Bronchial epithelial cell (primary cell): ENCODE measurements around the gene MMP20. TPM values are rescaled to one million over a fixed set of nuclear protein-coding genes. Genes with fewer than 3 reads are reported as not detected.

ENCODE experiments used
- DNase-seq: peaks from one replicate; pipeline ENCODE4 v3.0.0-alpha.2; 2010; ENCODE audit warnings: low read depth
- FAIRE-seq: peaks from 2 replicates; lab custom pipeline; 2011; peaks lifted over from hg19 to GRCh38; lab: Jason Lieb, UNC
- H3K27me3 ChIP-seq: 2 replicates; pipeline ENCODE4 v1.5.1; 2011; ENCODE audit warnings: low read length; ENCODE audit not compliant: control insufficient read depth, insufficient read depth
- H3K36me3 ChIP-seq: 2 replicates; pipeline ENCODE4 v1.5.1; 2011; ENCODE audit warnings: low read length; ENCODE audit not compliant: control insufficient read depth, insufficient read depth
- H3K4me3 ChIP-seq: 2 replicates; pipeline ENCODE4 v1.5.1; 2011; ENCODE audit warnings: mild to moderate bottlenecking, low read depth, low read length, control low read depth
- total RNA-seq: library from RNA; depleted of rRNA; stranded (reverse); fragments of >200 nt; gene quantifications from 2 replicates; pipeline ENCODE4 v1.2.1, GENCODE V29; 2014
- TF ChIP-seq, protein P1 (sequence below): IDR thresholded peaks from 2 replicates; pipeline ENCODE4 v1.5.1; 2011; ENCODE audit warnings: mild to moderate bottlenecking, moderate library complexity, low read length, control low read depth, inconsistent platforms; ENCODE audit not compliant: insufficient read depth, severe bottlenecking

Gene MMP20, protein sequence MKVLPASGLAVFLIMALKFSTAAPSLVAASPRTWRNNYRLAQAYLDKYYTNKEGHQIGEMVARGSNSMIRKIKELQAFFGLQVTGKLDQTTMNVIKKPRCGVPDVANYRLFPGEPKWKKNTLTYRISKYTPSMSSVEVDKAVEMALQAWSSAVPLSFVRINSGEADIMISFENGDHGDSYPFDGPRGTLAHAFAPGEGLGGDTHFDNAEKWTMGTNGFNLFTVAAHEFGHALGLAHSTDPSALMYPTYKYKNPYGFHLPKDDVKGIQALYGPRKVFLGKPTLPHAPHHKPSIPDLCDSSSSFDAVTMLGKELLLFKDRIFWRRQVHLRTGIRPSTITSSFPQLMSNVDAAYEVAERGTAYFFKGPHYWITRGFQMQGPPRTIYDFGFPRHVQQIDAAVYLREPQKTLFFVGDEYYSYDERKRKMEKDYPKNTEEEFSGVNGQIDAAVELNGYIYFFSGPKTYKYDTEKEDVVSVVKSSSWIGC
- not detected in 2 replicates for total RNA-seq

GRCh38 chr11:102625177-102625576, at the start of gene MMP20:
TSS of gene MMP20 (minus strand) at chr11:102625332. CDS start at chr11:102625319, 13 bp downstream.
- FAIRE-seq (no peak), DNase-seq (no peak)
- Histone ChIP-seq H3K4me3 (no peak within 1 kb of the TSS), H3K27me3 (no peaks in the 10 kb centered on the region), H3K36me3 (no peaks in the 10 kb centered on the region)
- TF ChIP-seq, protein P1, sequence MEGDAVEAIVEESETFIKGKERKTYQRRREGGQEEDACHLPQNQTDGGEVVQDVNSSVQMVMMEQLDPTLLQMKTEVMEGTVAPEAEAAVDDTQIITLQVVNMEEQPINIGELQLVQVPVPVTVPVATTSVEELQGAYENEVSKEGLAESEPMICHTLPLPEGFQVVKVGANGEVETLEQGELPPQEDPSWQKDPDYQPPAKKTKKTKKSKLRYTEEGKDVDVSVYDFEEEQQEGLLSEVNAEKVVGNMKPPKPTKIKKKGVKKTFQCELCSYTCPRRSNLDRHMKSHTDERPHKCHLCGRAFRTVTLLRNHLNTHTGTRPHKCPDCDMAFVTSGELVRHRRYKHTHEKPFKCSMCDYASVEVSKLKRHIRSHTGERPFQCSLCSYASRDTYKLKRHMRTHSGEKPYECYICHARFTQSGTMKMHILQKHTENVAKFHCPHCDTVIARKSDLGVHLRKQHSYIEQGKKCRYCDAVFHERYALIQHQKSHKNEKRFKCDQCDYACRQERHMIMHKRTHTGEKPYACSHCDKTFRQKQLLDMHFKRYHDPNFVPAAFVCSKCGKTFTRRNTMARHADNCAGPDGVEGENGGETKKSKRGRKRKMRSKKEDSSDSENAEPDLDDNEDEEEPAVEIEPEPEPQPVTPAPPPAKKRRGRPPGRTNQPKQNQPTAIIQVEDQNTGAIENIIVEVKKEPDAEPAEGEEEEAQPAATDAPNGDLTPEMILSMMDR: no peak

GRCh38 chr11:102669664-102670063, 44.5 kb upstream of the MMP20 start:
- no peak overlapping the region for H3K4me3 ChIP-seq
- H3K36me3 ChIP-seq: no peaks in the 10 kb centered on the region
- TF ChIP-seq, protein P1: no peak
- no peak for DNase-seq
- no peak for FAIRE-seq
- no peaks in the 10 kb centered on the region for H3K27me3 ChIP-seq

DNA sequence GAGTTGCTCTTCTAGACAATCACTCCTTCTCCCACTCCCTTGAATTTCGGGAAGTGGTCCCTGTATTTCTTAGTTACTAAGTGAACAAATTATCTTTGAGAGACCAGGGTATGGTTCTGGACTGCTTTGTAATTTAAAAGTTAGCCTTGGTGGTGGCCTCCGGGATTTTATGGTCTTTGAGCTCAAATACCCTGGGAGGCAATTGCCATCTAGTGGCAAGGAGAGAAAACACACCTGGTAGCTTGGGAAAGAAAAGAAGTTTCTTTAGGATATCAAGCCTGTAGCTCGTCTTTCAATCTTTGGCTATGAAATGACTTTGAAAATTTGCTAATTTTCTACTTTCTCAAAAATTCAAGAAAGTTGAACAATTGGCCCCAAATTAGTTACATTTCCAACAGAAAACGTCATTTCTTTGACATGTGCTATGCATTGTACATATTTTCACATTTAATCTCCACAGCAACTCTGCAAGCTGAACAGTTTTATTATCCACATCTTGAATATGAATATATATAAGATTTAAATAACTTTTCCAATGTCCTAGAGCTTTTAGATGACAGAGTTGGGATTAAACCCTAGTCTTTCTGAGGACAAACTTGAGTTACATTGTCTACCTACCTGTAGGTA, 41.3 kb upstream of the MMP20 start:
- Histone ChIP-seq H3K4me3 (no peak overlapping the region), H3K36me3 (no peaks in the 10 kb centered on the region), H3K27me3 (no peaks in the 10 kb centered on the region)
- no peak for FAIRE-seq
- TF ChIP-seq, protein P1: peak; percentile 75
- DNase-seq: peak; percentile 48

- DNase-seq (no peak), FAIRE-seq (no peak)
- Histone ChIP-seq H3K36me3 (no peaks in the 10 kb centered on the region), H3K4me3 (no peak overlapping the region), H3K27me3 (no peaks in the 10 kb centered on the region)
- TF ChIP-seq, protein P1: peak; percentile 2
Measured at GRCh38 chr11:102664001-102664752, 39.0 kb upstream of the MMP20 start.

DNA sequence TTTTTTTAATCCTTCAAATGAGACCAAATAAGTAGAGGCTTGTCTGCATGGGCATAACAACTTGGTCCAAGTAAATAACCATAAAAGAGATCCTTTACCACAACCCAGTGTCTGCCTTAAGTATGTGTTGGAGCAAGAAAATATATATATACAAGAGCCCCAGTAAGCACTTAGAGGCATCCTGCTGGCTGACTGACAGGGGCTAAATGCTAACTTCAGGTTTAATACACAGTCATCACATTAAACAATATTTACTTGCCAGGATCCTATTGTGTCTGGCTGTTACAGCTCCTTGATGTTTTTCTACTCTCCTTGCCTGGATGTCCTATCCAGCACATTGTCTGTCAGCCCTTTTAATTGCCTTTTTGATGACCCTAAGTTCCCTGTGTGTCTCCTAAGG, 37.5 kb upstream of the MMP20 start:
- Histone ChIP-seq H3K36me3 (no peaks in the 10 kb centered on the region), H3K4me3 (no peak overlapping the region), H3K27me3 (no peaks in the 10 kb centered on the region)
- DNase-seq: no peak
- TF ChIP-seq, protein P1: no peak
- no peak for FAIRE-seq
